ENCODE data around the gene RNF207.

GRCh38 chr1:6221210-6221784 is 15.4 kb downstream of the RNF207 start:
- TF ChIP-seq, protein P1, sequence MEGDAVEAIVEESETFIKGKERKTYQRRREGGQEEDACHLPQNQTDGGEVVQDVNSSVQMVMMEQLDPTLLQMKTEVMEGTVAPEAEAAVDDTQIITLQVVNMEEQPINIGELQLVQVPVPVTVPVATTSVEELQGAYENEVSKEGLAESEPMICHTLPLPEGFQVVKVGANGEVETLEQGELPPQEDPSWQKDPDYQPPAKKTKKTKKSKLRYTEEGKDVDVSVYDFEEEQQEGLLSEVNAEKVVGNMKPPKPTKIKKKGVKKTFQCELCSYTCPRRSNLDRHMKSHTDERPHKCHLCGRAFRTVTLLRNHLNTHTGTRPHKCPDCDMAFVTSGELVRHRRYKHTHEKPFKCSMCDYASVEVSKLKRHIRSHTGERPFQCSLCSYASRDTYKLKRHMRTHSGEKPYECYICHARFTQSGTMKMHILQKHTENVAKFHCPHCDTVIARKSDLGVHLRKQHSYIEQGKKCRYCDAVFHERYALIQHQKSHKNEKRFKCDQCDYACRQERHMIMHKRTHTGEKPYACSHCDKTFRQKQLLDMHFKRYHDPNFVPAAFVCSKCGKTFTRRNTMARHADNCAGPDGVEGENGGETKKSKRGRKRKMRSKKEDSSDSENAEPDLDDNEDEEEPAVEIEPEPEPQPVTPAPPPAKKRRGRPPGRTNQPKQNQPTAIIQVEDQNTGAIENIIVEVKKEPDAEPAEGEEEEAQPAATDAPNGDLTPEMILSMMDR (IDR thresholded peaks at IDR 0.05) = no peak
- TF ChIP-seq POLR2A (IDR thresholded peaks at IDR 0.05) = no peak
